Measurements from ENCODE around the gene ASAH2.

The ASAH2 gene

GRCh38 chr10:50294582-50294981, 43.3 kb upstream of the ASAH2 start:
- Histone ChIP-seq H3K9ac (ENCODE audit: low read length) (no peak overlapping the region), H3F3A (ENCODE audit: insufficient read depth) (no peaks in the 10 kb centered on the region), H3K27me3 (ENCODE audit: low read length) (no peaks in the 10 kb centered on the region), H3K9me2 (replicated peaks; ENCODE audit: insufficient read depth, low read length) (no peaks in the 10 kb centered on the region), H4K20me1 (ENCODE audit: low read depth, low read length) (no peaks in the 10 kb centered on the region), H3K36me3 (ENCODE audit: low read length) (0 out of 2 replicates have a peak, but pooled peaks cover 4% of the 10 kb centered on the region), H3K9me3 (ENCODE audit: insufficient read depth, low read length) (no peaks in the 10 kb centered on the region), H3K79me2 (ENCODE audit: insufficient read depth, low read length) (no peaks in the 10 kb centered on the region), H3K4me3 (ENCODE audit: insufficient read depth, low read length, poor library complexity, severe bottlenecking) (no peak overlapping the region), H3K4me2 (ENCODE audit: low read depth, low read length, poor library complexity, severe bottlenecking) (no peak overlapping the region), H2AFZ (ENCODE audit: low read depth, low read length, severe bottlenecking) (no peak overlapping the region), H3K27ac (ENCODE audit: low read depth, low read length) (no peak overlapping the region)
- TF ChIP-seq EZH2phosphoT487 (conservative IDR thresholded peaks at IDR 0.05; ENCODE audit: low read length) (no peak), CTCF (IDR thresholded peaks at IDR 0.05; ENCODE audit: insufficient read depth, low read length, poor library complexity, severe bottlenecking) (no peak)

- Histone ChIP-seq H3K79me2 (ENCODE audit: insufficient read depth, low read length) (no peaks in the 10 kb centered on the region), H3K4me2 (ENCODE audit: low read depth, low read length, poor library complexity, severe bottlenecking) (no peak overlapping the region), H2AFZ (ENCODE audit: low read depth, low read length, severe bottlenecking) (no peak overlapping the region), H4K20me1 (ENCODE audit: low read depth, low read length) (no peaks in the 10 kb centered on the region), H3K9ac (ENCODE audit: low read length) (no peak overlapping the region), H3F3A (ENCODE audit: insufficient read depth) (no peaks in the 10 kb centered on the region), H3K9me3 (ENCODE audit: insufficient read depth, low read length) (no peaks in the 10 kb centered on the region), H3K27ac (ENCODE audit: low read depth, low read length) (no peak overlapping the region), H3K36me3 (ENCODE audit: low read length) (no peaks in the 10 kb centered on the region), H3K9me2 (replicated peaks; ENCODE audit: insufficient read depth, low read length) (no peaks in the 10 kb centered on the region), H3K27me3 (ENCODE audit: low read length) (no peaks in the 10 kb centered on the region), H3K4me3 (ENCODE audit: insufficient read depth, low read length, poor library complexity, severe bottlenecking) (no peak overlapping the region)
- TF ChIP-seq CTCF (IDR thresholded peaks at IDR 0.05; ENCODE audit: insufficient read depth, low read length, poor library complexity, severe bottlenecking) (no peak), EZH2phosphoT487 (conservative IDR thresholded peaks at IDR 0.05; ENCODE audit: low read length) (no peak)
Measured at GRCh38 chr10:50293513-50294313, 42.4 kb upstream of the ASAH2 start.

- H3K4me2 ChIP-seq (ENCODE audit: low read depth, low read length, poor library complexity, severe bottlenecking) = no peak overlapping the region
- H3K9me2 ChIP-seq (replicated peaks; ENCODE audit: insufficient read depth, low read length) = no peaks in the 10 kb centered on the region
- H4K20me1 ChIP-seq (ENCODE audit: low read depth, low read length) = no peaks in the 10 kb centered on the region
- no peak overlapping the region for H3K4me3 ChIP-seq (ENCODE audit: insufficient read depth, low read length, poor library complexity, severe bottlenecking)
- TF ChIP-seq CTCF (IDR thresholded peaks at IDR 0.05; ENCODE audit: insufficient read depth, low read length, poor library complexity, severe bottlenecking) = no peak
- TF ChIP-seq EZH2phosphoT487 (conservative IDR thresholded peaks at IDR 0.05; ENCODE audit: low read length) = no peak
- H2AFZ ChIP-seq (ENCODE audit: low read depth, low read length, severe bottlenecking) = no peak overlapping the region
- no peaks in the 10 kb centered on the region for H3K36me3 ChIP-seq (ENCODE audit: low read length)
- H3K27ac ChIP-seq (ENCODE audit: low read depth, low read length) = no peak overlapping the region
- H3K27me3 ChIP-seq (ENCODE audit: low read length) = no peaks in the 10 kb centered on the region
- no peaks in the 10 kb centered on the region for H3F3A ChIP-seq (ENCODE audit: insufficient read depth)
- no peaks in the 10 kb centered on the region for H3K9me3 ChIP-seq (ENCODE audit: insufficient read depth, low read length)
- no peaks in the 10 kb centered on the region for H3K79me2 ChIP-seq (ENCODE audit: insufficient read depth, low read length)
- H3K9ac ChIP-seq (ENCODE audit: low read length) = no peak overlapping the region
Measured at GRCh38 chr10:50291261-50291850, 40.0 kb upstream of the ASAH2 start.
